ENCODE data around the gene P2RX5. TPM values are rescaled to one million over a fixed set of nuclear protein-coding genes. Genes with fewer than 3 reads are reported as not detected.

The P2RX5 gene
- total RNA-seq, 1 donor from 2014 or later, result 2.5 TPM

GRCh38 chr17:3657874-3658783, 37.8 kb downstream of the P2RX5 start:
- Histone ChIP-seq H3K4me3 (no peak overlapping the region), H3K9me3 (no peaks in the 10 kb centered on the region), H3K27ac (no peak overlapping the region), H3K36me3 (peaks cover 46% of the 10 kb centered on the region), H3K27me3 (ENCODE audit: low read depth) (no peaks in the 10 kb centered on the region), H3K4me1 (peaks cover 15% of the 10 kb centered on the region)
- ATAC-seq (no peak), DNase-seq (no peak)
- TF ChIP-seq CTCF (IDR thresholded peaks at IDR 0.05), result no peak
- intact Hi-C loops (cut with DNase I), result no loop called here

GRCh38 chr17:3657588-3657869, 38.4 kb downstream of the P2RX5 start:
- peaks cover 40% of the 10 kb centered on the region for H3K36me3 ChIP-seq
- H3K27me3 ChIP-seq (ENCODE audit: low read depth), result no peaks in the 10 kb centered on the region
- TF ChIP-seq CTCF (IDR thresholded peaks at IDR 0.05), result no peak
- no peak for ATAC-seq
- no peaks in the 10 kb centered on the region for H3K9me3 ChIP-seq
- intact Hi-C loops (cut with DNase I), result no loop called here
- no peak overlapping the region for H3K4me3 ChIP-seq
- no peak for DNase-seq
- H3K27ac ChIP-seq, result no peak overlapping the region
- peaks cover 15% of the 10 kb centered on the region for H3K4me1 ChIP-seq

GRCh38 chr17:3656755-3657587, 39.0 kb downstream of the P2RX5 start:
- Histone ChIP-seq H3K9me3 (no peaks in the 10 kb centered on the region), H3K4me1 (peaks cover 15% of the 10 kb centered on the region), H3K36me3 (peaks cover 34% of the 10 kb centered on the region), H3K27ac (no peak overlapping the region), H3K4me3 (no peak overlapping the region), H3K27me3 (ENCODE audit: low read depth) (no peaks in the 10 kb centered on the region)
- no peak for TF ChIP-seq CTCF (IDR thresholded peaks at IDR 0.05)
- intact Hi-C loops (cut with DNase I), result no loop called here
- DNase-seq (no peak), ATAC-seq (no peak)

- intact Hi-C loops (cut with DNase I), result no loop called here
- Histone ChIP-seq H3K36me3 (peaks cover 28% of the 10 kb centered on the region), H3K9me3 (no peaks in the 10 kb centered on the region), H3K4me3 (no peak overlapping the region), H3K4me1 (peaks cover 15% of the 10 kb centered on the region), H3K27me3 (ENCODE audit: low read depth) (no peaks in the 10 kb centered on the region), H3K27ac (no peak overlapping the region)
- ATAC-seq (no peak), DNase-seq (no peak)
- TF ChIP-seq CTCF (IDR thresholded peaks at IDR 0.05), result no peak
Observed at GRCh38 chr17:3656353-3656752, 39.6 kb downstream of the P2RX5 start.

GRCh38 chr17:3655766-3656165, 40.2 kb downstream of the P2RX5 start:
- intact Hi-C loops (cut with DNase I), result no loop called here
- Histone ChIP-seq H3K9me3 (no peaks in the 10 kb centered on the region), H3K4me1 (peaks cover 15% of the 10 kb centered on the region), H3K27ac (no peak overlapping the region), H3K4me3 (no peak overlapping the region), H3K27me3 (ENCODE audit: low read depth) (no peaks in the 10 kb centered on the region), H3K36me3 (peaks cover 24% of the 10 kb centered on the region)
- TF ChIP-seq CTCF (IDR thresholded peaks at IDR 0.05), result no peak
- ATAC-seq, result no peak
- DNase-seq, result no peak

Measured in lower lobe of right lung (tissue), 2 donors.